ENCODE results near the gene ST6GALNAC3.

DNA sequence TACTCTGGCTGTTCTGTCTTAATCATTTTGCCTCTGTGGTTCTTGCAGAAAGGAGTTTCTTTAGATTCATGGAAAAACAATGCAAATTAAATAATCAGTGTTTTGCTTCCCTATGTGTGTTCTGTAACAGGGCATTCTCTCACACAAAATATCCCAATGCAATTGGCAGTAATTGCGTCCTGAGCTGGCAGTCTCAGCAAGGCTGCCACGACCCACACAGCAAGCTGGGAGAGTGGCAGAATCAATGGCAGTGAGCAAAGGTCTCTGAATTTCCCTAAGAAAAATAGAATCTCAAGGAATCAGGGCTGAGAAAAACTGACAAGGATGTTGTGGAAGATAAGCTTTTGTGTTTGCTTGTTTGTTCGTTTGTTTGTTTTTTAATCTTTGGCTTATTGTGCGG, 594.6 kb downstream of the ST6GALNAC3 start:
- TF ChIP-seq CTCF (IDR thresholded peaks at IDR 0.05) (no peak), POLR2A (IDR thresholded peaks at IDR 0.05) (no peak)

Data from testis (tissue), 2 donors.